SK-N-SH (cell line): Measurements from ENCODE around the gene HNRNPF. TPM values are rescaled to one million over a fixed set of nuclear protein-coding genes. Genes with fewer than 3 reads are reported as not detected.

Experiments
- CTCF ChIA-PET: fragments of 300-600, 350-600 bp; formaldehyde crosslinking; extraction: SDS; loops from one replicate; lab custom pipeline; 2021; lab: Yijun Ruan, JAX
- POLR2A ChIA-PET: fragments of 350-600 bp; sonication (Branson Sonifier 250); formaldehyde crosslinking; extraction: SDS; loops from one replicate; lab custom pipeline; 2020; ENCODE audit warnings: antibody characterized with exemption, inconsistent platforms; lab: Yijun Ruan, JAX
- DNase-seq: peaks from one replicate; pipeline ENCODE4 v3.0.0; 2012
- H2AFZ ChIP-seq: fragments of 200-600 bp; sonication (generic); 2 replicates; pipeline ENCODE4 v1.8.1; 2016; ENCODE audit warnings: antibody characterized with exemption, mild to moderate bottlenecking, low read depth
- H3F3A ChIP-seq: fragments of 200-600 bp; sonication (generic); replicated peaks from 2 replicates; pipeline ENCODE3; 2016; ENCODE audit warnings: antibody characterized with exemption, mild to moderate bottlenecking; ENCODE audit not compliant: insufficient read depth
- H3K27ac ChIP-seq, 2 experiments: fragments of 200-500 bp in 1 of 2; fragments of 200-600 bp in 1 of 2; sonication (Bioruptor generic) in 1 of 2; sonication (generic), shearing (Covaris generic) in 1 of 2; 2 replicates each; pipeline versions ENCODE4 v1.5.1 to v1.6.1; 2014 to 2016; ENCODE audit warnings: low read depth in 2 of 2, inconsistent platforms in 1 of 2, low read length in 1 of 2, mild to moderate bottlenecking in 1 of 2, mixed read lengths in 1 of 2
- H3K27me3 ChIP-seq: fragments of 200-600 bp; sonication (generic), shearing (Covaris generic); 2 replicates; pipeline ENCODE4 v1.6.1; 2016; ENCODE audit warnings: mixed run types; ENCODE audit not compliant: insufficient read depth
- H3K36me3 ChIP-seq, 2 experiments: fragments of 200-500 bp in 1 of 2; fragments of 200-600 bp in 1 of 2; sonication (Bioruptor generic) in 1 of 2; sonication (generic) in 1 of 2; replicated peaks in 1 of 2; 2 replicates each; pipeline versions ENCODE3 to v1.5.1; 2014 to 2016; ENCODE audit warnings: low read length in 1 of 2, mild to moderate bottlenecking in 1 of 2; ENCODE audit not compliant: insufficient read depth in 2 of 2, control insufficient read depth in 1 of 2
- H3K4me1 ChIP-seq, 2 experiments: fragments of 200-500 bp in 1 of 2; fragments of 200-600 bp in 1 of 2; sonication (Bioruptor generic) in 1 of 2; sonication (generic), shearing (Covaris generic) in 1 of 2; 2 replicates each; pipeline versions ENCODE4 v1.5.1 to v1.6.1; 2014 to 2016; ENCODE audit warnings: low read depth in 1 of 2, low read length in 1 of 2, mixed run types in 1 of 2; ENCODE audit not compliant: insufficient read depth in 2 of 2, control insufficient read depth in 1 of 2
- H3K4me2 ChIP-seq: fragments of 200-600 bp; sonication (generic), shearing (Covaris generic); 2 replicates; pipeline ENCODE4 v1.6.1; 2017; ENCODE audit warnings: mixed run types
- H3K4me3 ChIP-seq, 2 experiments: fragments of 200-500 bp in 1 of 2; fragments of 200-600 bp in 1 of 2; sonication (Bioruptor generic) in 1 of 2; sonication (generic), shearing (Covaris generic) in 1 of 2; 2 replicates each; pipeline versions ENCODE4 v1.5.1 to v1.8.1; 2014 to 2016; ENCODE audit warnings: low read depth in 2 of 2, inconsistent platforms in 1 of 2, low read length in 1 of 2, mild to moderate bottlenecking in 1 of 2, mixed read lengths in 1 of 2, moderate library complexity in 1 of 2
- H3K79me2 ChIP-seq: fragments of 200-600 bp; sonication (generic); 2 replicates; pipeline ENCODE4 v1.8.1; 2017; ENCODE audit warnings: mild to moderate bottlenecking; ENCODE audit not compliant: insufficient read depth
- H3K9ac ChIP-seq: fragments of 200-600 bp; sonication (generic); 2 replicates; pipeline ENCODE4 v1.6.1; 2017; ENCODE audit warnings: mixed run types
- H3K9me2 ChIP-seq: fragments of 200-600 bp; sonication (generic); 2 replicates; pipeline ENCODE4 v1.6.1; 2017; ENCODE audit warnings: mixed run types
- H3K9me3 ChIP-seq: fragments of 200-600 bp; sonication (generic); 2 replicates; pipeline ENCODE4 v1.6.1; 2017; ENCODE audit warnings: mixed run types, mild to moderate bottlenecking, moderate library complexity
- H4K20me1 ChIP-seq: fragments of 200-600 bp; sonication (generic); 2 replicates; pipeline ENCODE4 v1.6.1; 2017; ENCODE audit warnings: mild to moderate bottlenecking, mixed run types; ENCODE audit not compliant: insufficient read depth
- CTCF ChIP-seq: fragments of 200-600 bp; sonication (generic); IDR thresholded peaks from 2 replicates; pipeline ENCODE4 v1.6.1; 2017; ENCODE audit warnings: antibody characterized with exemption, mild to moderate bottlenecking, moderate library complexity
- FOSL2 ChIP-seq: IDR thresholded peaks from 2 replicates; pipeline ENCODE4 v1.4.0; 2012; ENCODE audit warnings: low read depth, mild to moderate bottlenecking, moderate library complexity, borderline replicate concordance
- FOXJ3 ChIP-seq: sonication (generic); formaldehyde crosslinking; IDR thresholded peaks from 2 replicates; pipeline ENCODE4 v1.5.1; 2020; ENCODE audit warnings: mild to moderate bottlenecking, missing genetic modification reagents
- FOXM1 ChIP-seq: IDR thresholded peaks from 2 replicates; pipeline ENCODE4 v1.4.0; 2012; ENCODE audit warnings: low read depth, mild to moderate bottlenecking
- GATA2 ChIP-seq: sonication (generic); formaldehyde crosslinking; IDR thresholded peaks from 2 replicates; pipeline ENCODE4 v1.5.0; 2020; ENCODE audit warnings: mild to moderate bottlenecking, missing genetic modification reagents
- JUND ChIP-seq: IDR thresholded peaks from 2 replicates; pipeline ENCODE4 v1.4.0; 2012
- MXI1 ChIP-seq: IDR thresholded peaks from 2 replicates; pipeline ENCODE4 v1.6.1; 2012; ENCODE audit warnings: mild to moderate bottlenecking, low read depth, low read length, improper control_type of control experiment
- NRF1 ChIP-seq: IDR thresholded peaks from 2 replicates; pipeline ENCODE4 v1.6.1; 2012; ENCODE audit warnings: low read depth, mild to moderate bottlenecking, low read length
- PBX3 ChIP-seq: IDR thresholded peaks from 2 replicates; pipeline ENCODE4; 2012
- POLR2AphosphoS5 ChIP-seq: IDR thresholded peaks from 2 replicates; pipeline ENCODE4 v1.6.1; 2012; ENCODE audit warnings: low read depth, low read length
- RAD21 ChIP-seq: IDR thresholded peaks from 2 replicates; pipeline ENCODE4 v1.6.1; 2012; ENCODE audit warnings: mild to moderate bottlenecking, low read length
- RCOR1 ChIP-seq: fragments of 150-350 bp; IDR thresholded peaks from 2 replicates; pipeline ENCODE4 v1.6.1; 2017; ENCODE audit warnings: antibody characterized with exemption, low read length
- RFX5 ChIP-seq: IDR thresholded peaks from 2 replicates; pipeline ENCODE4 v1.6.1; 2012; ENCODE audit warnings: mild to moderate bottlenecking, improper control_type of control experiment, low read length
- RXRA ChIP-seq: IDR thresholded peaks from 2 replicates; pipeline ENCODE4 v1.4.0; 2012; ENCODE audit warnings: low read depth, mild to moderate bottlenecking, borderline replicate concordance
- YY1 ChIP-seq: IDR thresholded peaks from 2 replicates; pipeline ENCODE4 v1.4.0; 2012; ENCODE audit warnings: low read depth, mild to moderate bottlenecking
- ZBTB33 ChIP-seq: IDR thresholded peaks from 2 replicates; pipeline ENCODE4 v1.4.0; 2012; ENCODE audit warnings: low read depth, borderline replicate concordance
- WGBS: methylation state at CpG from one replicate; pipeline ENCODE4 v1.1.6; 2017; ENCODE audit warnings: low lambda C conversion rate; 5-methylcytosine and 5-hydroxymethylcytosine counted together
- polyA plus RNA-seq, 3 experiments: library from polyadenylated mRNA; depleted of rRNA; stranded (reverse); fragments of >200 nt; gene quantifications; 2 replicates each; pipeline ENCODE4 v1.2.3, GENCODE V29; 2012

Gene HNRNPF
- polyA plus RNA-seq, 1 of the 3 experiments (the other 2 are of a cell fraction): 195 TPM

DNA sequence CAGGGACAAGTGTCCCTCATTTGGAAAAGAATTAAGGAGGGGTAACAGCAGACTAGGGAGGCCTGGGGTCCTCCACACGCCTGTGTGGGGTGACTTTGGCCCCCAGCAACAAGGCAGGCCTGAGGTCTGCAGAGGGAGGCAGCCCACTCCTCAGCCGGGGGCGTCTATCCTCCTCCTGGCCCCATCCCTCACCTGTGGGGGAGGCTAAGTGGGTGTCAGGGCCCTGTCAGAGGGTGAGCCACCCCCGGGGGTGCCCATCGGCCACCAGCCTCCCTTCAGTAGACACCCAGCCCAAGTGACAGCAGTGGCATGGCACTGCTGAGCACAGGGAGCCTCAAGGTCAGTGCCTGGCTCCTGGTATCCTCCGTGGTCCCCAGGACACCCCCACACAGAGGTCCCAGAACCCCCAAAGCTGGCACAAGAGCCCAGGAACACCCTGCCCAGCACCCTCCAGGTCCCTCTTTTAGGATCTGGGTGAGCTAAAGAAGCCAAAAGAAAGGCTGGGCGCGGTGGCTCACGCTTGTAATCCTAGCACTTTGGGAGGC lies 38.2 kb downstream of the HNRNPF start:
- TF ChIP-seq MXI1 (no peak), FOXM1 (no peak), PBX3 (no peak), RCOR1 (no peak), POLR2AphosphoS5 (no peak), FOXJ3 (CRISPR knock-in tag) (no peak), ZBTB33 (no peak), RFX5 (no peak), GATA2 (CRISPR knock-in tag) (no peak), NRF1 (no peak), RAD21 (no peak), CTCF (no peak), RXRA (no peak)
- TF ChIP-seq, all 33 proteins: peak for 0
- no peak overlapping the region for H3K4me3 ChIP-seq
- ChIA-PET POLR2A (no interaction called here), CTCF (no interaction called here)
- H3F3A ChIP-seq: no peaks in the 10 kb centered on the region
- no peak for DNase-seq
- no peaks in the 10 kb centered on the region for H3K4me1 ChIP-seq
- no peaks in the 10 kb centered on the region for H3K27me3 ChIP-seq
- no peaks in the 10 kb centered on the region for H3K9me2 ChIP-seq
- WGBS: 82% methylated on average over 6 of the region's 9 CpGs
- no peak overlapping the region for H3K4me2 ChIP-seq
- H3K79me2 ChIP-seq: no peaks in the 10 kb centered on the region
- no peaks in the 10 kb centered on the region for H3K9me3 ChIP-seq
- no peak overlapping the region for H3K9ac ChIP-seq
- no peaks in the 10 kb centered on the region for H4K20me1 ChIP-seq
- no peaks in the 10 kb centered on the region for H3K36me3 ChIP-seq
- H2AFZ ChIP-seq: no peak overlapping the region
- H3K27ac ChIP-seq: no peak overlapping the region

- H2AFZ ChIP-seq: no peak overlapping the region
- no peaks in the 10 kb centered on the region for H3K27me3 ChIP-seq
- no peak for DNase-seq
- H3K4me1 ChIP-seq: no peaks in the 10 kb centered on the region
- TF ChIP-seq JUND: no peak
- no peak for TF ChIP-seq ZBTB33
- no peak for TF ChIP-seq RFX5
- TF ChIP-seq YY1: no peak
- no peak for TF ChIP-seq FOSL2
- no peak for TF ChIP-seq MXI1
- TF ChIP-seq, all 33 proteins: peak for 0
- Histone ChIP-seq H3K36me3 (no peaks in the 10 kb centered on the region), H3F3A (no peaks in the 10 kb centered on the region), H3K4me2 (no peak overlapping the region), H3K79me2 (no peaks in the 10 kb centered on the region), H3K4me3 (no peak overlapping the region), H3K9me3 (no peaks in the 10 kb centered on the region), H3K9ac (no peak overlapping the region), H3K9me2 (no peaks in the 10 kb centered on the region), H3K27ac (no peak overlapping the region), H4K20me1 (no peaks in the 10 kb centered on the region)
- 86% methylated on average over 4 of the region's 4 CpGs for WGBS
- POLR2A ChIA-PET: interaction anchor here (0.5 kb wide), 1 partner anchor 42 kb away, joined by 5 read pairs; no protein-coding TSS in a partner anchor
- CTCF ChIA-PET: no interaction called here
Measured at GRCh38 chr10:43369921-43370320, 39.1 kb downstream of the HNRNPF start.
